Endothelial cell of umbilical vein (primary cell): ENCODE results near the gene PCNT. TPM values are rescaled to one million over a fixed set of nuclear protein-coding genes. Genes with fewer than 3 reads are reported as not detected.

Source experiments
- BruUV-seq: library from RNA; stranded (reverse); fragments of 400-500 nt; replicated peaks from 2 replicates; lab custom pipeline; 2021; lab: Mats Ljungman, UMichigan
- CTCF ChIA-PET: fragments of 300-600, 350-600 bp; sonication (Branson Sonifier 250); formaldehyde crosslinking; loops from one replicate; lab custom pipeline; 2021; ENCODE audit warnings: antibody characterized with exemption, inconsistent platforms; lab: Charles Lee
- POLR2A ChIA-PET: fragments of 300-600, 350-600 bp; sonication (Branson Sonifier 250); formaldehyde crosslinking; loops from one replicate; lab custom pipeline; 2021; ENCODE audit warnings: antibody characterized with exemption, inconsistent platforms; lab: Charles Lee
- DNase-seq: peaks from one replicate; pipeline ENCODE4 v3.0.0-alpha.2; 2011; ENCODE audit warnings: low read depth, low spot score
- FAIRE-seq: peaks from 2 replicates; lab custom pipeline; 2011; peaks lifted over from hg19 to GRCh38; lab: Jason Lieb, UNC
- H2AFZ ChIP-seq: 2 replicates; pipeline ENCODE4 v1.6.0; 2012; ENCODE audit warnings: low read depth, low read length, control low read depth, inconsistent platforms
- H3K27ac ChIP-seq: 2 replicates; pipeline ENCODE4 v1.5.1; 2011; ENCODE audit warnings: low read depth, mild to moderate bottlenecking, control low read depth, low read length, moderate library complexity; ENCODE audit not compliant: insufficient read depth
- H3K27me3 ChIP-seq, 2 experiments: 2 replicates each; pipeline versions ENCODE4 v1.6.0 to v1.6.1; 2011; ENCODE audit warnings: low read length in 2 of 2, mixed read lengths in 1 of 2; ENCODE audit not compliant: control insufficient read depth in 2 of 2, insufficient read depth in 2 of 2
- H3K36me3 ChIP-seq, 2 experiments: 2 replicates in 1 of 2; 3 replicates in 1 of 2; pipeline ENCODE4 v1.5.1; 2011; ENCODE audit warnings: low read length in 2 of 2, mild to moderate bottlenecking in 1 of 2, moderate library complexity in 1 of 2; ENCODE audit not compliant: control insufficient read depth in 2 of 2, insufficient read depth in 2 of 2; ENCODE audit errors: extremely low read depth in 1 of 2
- H3K4me1 ChIP-seq: 3 replicates; pipeline ENCODE4 v1.5.1; 2011; ENCODE audit warnings: mild to moderate bottlenecking, low read length; ENCODE audit not compliant: control insufficient read depth, insufficient read depth; ENCODE audit errors: extremely low read depth
- H3K4me2 ChIP-seq: 2 replicates; pipeline ENCODE4 v1.6.1; 2011; ENCODE audit warnings: low read length, control low read depth, mixed read lengths; ENCODE audit not compliant: insufficient read depth
- H3K4me3 ChIP-seq, 3 experiments: fragments of 200-600 bp in 1 of 3; sonication (generic), shearing (Covaris generic) in 1 of 3; replicated peaks in 1 of 3; 2 replicates each; pipeline ENCODE4 v1.5.1; 2011 to 2016; ENCODE audit warnings: control low read depth in 3 of 3, low read length in 3 of 3, mild to moderate bottlenecking in 2 of 3, inconsistent platforms in 1 of 3, low read depth in 1 of 3, moderate library complexity in 1 of 3; ENCODE audit not compliant: insufficient read depth in 1 of 3
- H3K79me2 ChIP-seq: 2 replicates; pipeline ENCODE4 v1.6.0; 2012; ENCODE audit warnings: low read length, inconsistent platforms; ENCODE audit not compliant: control insufficient read depth, insufficient read depth
- H3K9ac ChIP-seq: replicated peaks from 2 replicates; pipeline ENCODE3; 2011; ENCODE audit warnings: low read length, control low read depth; ENCODE audit not compliant: insufficient read depth; ENCODE audit errors: extremely low read depth
- H3K9me1 ChIP-seq: replicated peaks from 3 replicates; pipeline ENCODE4 v1.6.0; 2011; ENCODE audit warnings: mild to moderate bottlenecking, low read length; ENCODE audit not compliant: control insufficient read depth, insufficient read depth; ENCODE audit errors: extremely low read depth
- H3K9me3 ChIP-seq: replicated peaks from 2 replicates; pipeline ENCODE4 v1.5.1; 2012; ENCODE audit warnings: low read length, inconsistent platforms; ENCODE audit not compliant: control insufficient read depth, insufficient read depth
- H4K20me1 ChIP-seq: replicated peaks from 2 replicates; pipeline ENCODE3; 2011; ENCODE audit warnings: mild to moderate bottlenecking, low read length; ENCODE audit not compliant: control insufficient read depth, insufficient read depth; ENCODE audit errors: extremely low read depth
- EZH2 ChIP-seq: IDR thresholded peaks from 2 replicates; pipeline ENCODE4 v1.6.1; 2012; ENCODE audit warnings: borderline replicate concordance, low read depth, mild to moderate bottlenecking, moderate library complexity, low read length, inconsistent platforms; ENCODE audit not compliant: severe bottlenecking
- FOS ChIP-seq: IDR thresholded peaks from 2 replicates; pipeline ENCODE4 v1.6.1; 2011; ENCODE audit warnings: mild to moderate bottlenecking, low read length, moderate library complexity, borderline replicate concordance; ENCODE audit not compliant: insufficient read depth
- GATA2 ChIP-seq: IDR thresholded peaks from 2 replicates; pipeline ENCODE4 v1.7.0; 2011; ENCODE audit warnings: low read depth, mild to moderate bottlenecking, moderate library complexity, mixed read lengths, low read length; ENCODE audit not compliant: insufficient read length, insufficient read depth
- JUN ChIP-seq: IDR thresholded peaks from 2 replicates; pipeline ENCODE4 v1.6.1; 2011; ENCODE audit warnings: borderline replicate concordance, low read depth; ENCODE audit not compliant: insufficient read length, insufficient read depth
- MAX ChIP-seq: IDR thresholded peaks from 2 replicates; pipeline ENCODE4 v1.6.1; 2011; ENCODE audit not compliant: insufficient read depth, insufficient read length
- MYC ChIP-seq: IDR thresholded peaks from one replicate; pipeline ENCODE4 v1.6.1; 2011; ENCODE audit warnings: mild to moderate bottlenecking, low read depth, low read length
- POLR2A ChIP-seq: IDR thresholded peaks from 2 replicates; pipeline ENCODE4 v1.6.1; 2012; ENCODE audit warnings: low read depth, mild to moderate bottlenecking, control low read depth, low read length
- POLR2AphosphoS5 ChIP-seq: IDR thresholded peaks from 2 replicates; pipeline ENCODE4 v1.6.1; 2012; ENCODE audit warnings: low read depth, mild to moderate bottlenecking, control low read depth, low read length, moderate library complexity; ENCODE audit not compliant: insufficient read depth
- dilution Hi-C: fragments of 300-500 bp; cut with MboI; formaldehyde crosslinking; loops from one replicate; pipeline ENCODE4 v1.15.0; 2019; ENCODE audit warnings: low sequenced_read_pairs; ENCODE audit not compliant: extremely low pct_ligation_motif_present
- intact Hi-C: fragments of 100-400 bp; cut with micrococcal nuclease; formaldehyde crosslinking; loops from one replicate; pipeline ENCODE4 v1.10.0; 2022
- polyA plus RNA-seq, 4 experiments: library from polyadenylated mRNA; depleted of rRNA in 3 of 4; stranded (reverse) in 3 of 4; unstranded in 1 of 4; fragments of >200 nt; gene quantifications; 2 replicates each; pipeline versions ENCODE4 v1.2.1 to v1.2.3, GENCODE V29; 2011 to 2012; ENCODE audit warnings: missing spikeins in 1 of 4
- total RNA-seq: library from RNA; stranded (reverse); gene quantifications from 2 replicates; pipeline ENCODE4 v1.2.3, GENCODE V29; 2021
- TF ChIP-seq, protein P1 (sequence below), 2 donors: IDR thresholded peaks; 1 replicate in 1 of 2; 2 replicates in 1 of 2; pipeline ENCODE4 v1.5.1; 2011; ENCODE audit warnings: low read length in 2 of 2, mild to moderate bottlenecking in 2 of 2, moderate library complexity in 2 of 2, control low read depth in 1 of 2, inconsistent platforms in 1 of 2, low read depth in 1 of 2; ENCODE audit not compliant: insufficient read depth in 1 of 2; ENCODE audit errors: extremely low read depth in 1 of 2

The PCNT gene
- total and polyA plus RNA-seq, 2 donors (not counting 3 experiments of a cell fraction or from before 2014, with no cell fraction given) = 9.6 to 49.5 TPM

- Histone ChIP-seq H3K27me3 (no peaks in the 10 kb centered on the region), H3K4me2 (no peak overlapping the region), H3K9me3 (no peaks in the 10 kb centered on the region), H3K36me3 (peaks cover 4 to 9% of the 10 kb centered on the region in 2 experiments), H3K79me2 (peaks cover 10% of the 10 kb centered on the region), H4K20me1 (no peaks in the 10 kb centered on the region), H3K4me3 (no peak overlapping the region), H3K9me1 (no peaks in the 10 kb centered on the region), H3K4me1 (no peaks in the 10 kb centered on the region), H3K9ac (no peak overlapping the region), H2AFZ (no peak overlapping the region), H3K27ac (no peak overlapping the region)
- POLR2A ChIA-PET = no interaction called here
- BruUV-seq = no TSS peak
- dilution Hi-C loops (no loop called here), intact Hi-C loops (no loop called here)
- CTCF ChIA-PET = interaction anchor here (1.4 kb wide), 1 partner anchor 8 kb away, joined by 3 read pairs; no protein-coding TSS in a partner anchor
- no peak for TF ChIP-seq POLR2AphosphoS5
- no peak for TF ChIP-seq MAX
- TF ChIP-seq FOS = no peak
- no peak for TF ChIP-seq MYC
- TF ChIP-seq JUN = no peak
- no peak for TF ChIP-seq POLR2A
- no peak for TF ChIP-seq EZH2
- TF ChIP-seq GATA2 = no peak
- TF ChIP-seq, protein P1, sequence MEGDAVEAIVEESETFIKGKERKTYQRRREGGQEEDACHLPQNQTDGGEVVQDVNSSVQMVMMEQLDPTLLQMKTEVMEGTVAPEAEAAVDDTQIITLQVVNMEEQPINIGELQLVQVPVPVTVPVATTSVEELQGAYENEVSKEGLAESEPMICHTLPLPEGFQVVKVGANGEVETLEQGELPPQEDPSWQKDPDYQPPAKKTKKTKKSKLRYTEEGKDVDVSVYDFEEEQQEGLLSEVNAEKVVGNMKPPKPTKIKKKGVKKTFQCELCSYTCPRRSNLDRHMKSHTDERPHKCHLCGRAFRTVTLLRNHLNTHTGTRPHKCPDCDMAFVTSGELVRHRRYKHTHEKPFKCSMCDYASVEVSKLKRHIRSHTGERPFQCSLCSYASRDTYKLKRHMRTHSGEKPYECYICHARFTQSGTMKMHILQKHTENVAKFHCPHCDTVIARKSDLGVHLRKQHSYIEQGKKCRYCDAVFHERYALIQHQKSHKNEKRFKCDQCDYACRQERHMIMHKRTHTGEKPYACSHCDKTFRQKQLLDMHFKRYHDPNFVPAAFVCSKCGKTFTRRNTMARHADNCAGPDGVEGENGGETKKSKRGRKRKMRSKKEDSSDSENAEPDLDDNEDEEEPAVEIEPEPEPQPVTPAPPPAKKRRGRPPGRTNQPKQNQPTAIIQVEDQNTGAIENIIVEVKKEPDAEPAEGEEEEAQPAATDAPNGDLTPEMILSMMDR (IDR thresholded peaks at IDR 0.05; ENCODE audit: extremely low read depth in 1 of 2, insufficient read depth in 1 of 2, low read depth in 1 of 2, low read length in 2 of 2) = no peak
- FAIRE-seq (no peak), DNase-seq (no peak)
These were observed 47.5 kb downstream of the PCNT start for GRCh38 chr21:46371204-46372013.
